RPMI7951 (cell line): ENCODE measurements around the gene DTNB. TPM values are rescaled to one million over a fixed set of nuclear protein-coding genes. Genes with fewer than 3 reads are reported as not detected.

ENCODE experiments used
- total RNA-seq: library from RNA; depleted of rRNA; stranded (reverse); fragments of >200 nt; shearing (Covaris generic); gene quantifications from 2 replicates; pipeline ENCODE4 v1.2.3, GENCODE V29; 2014; rRNA removed

DTNB gene
- total RNA-seq, 1 experiment from 2014 or later: 8.4 TPM

Other genes with a start within 250 kb of the DTNB start
- gene ASXL2, start 204.9 kb upstream of the DTNB start, total RNA-seq: 8.2 and 11.3 TPM in 2 replicates